PC-3 (cell line): ENCODE results near the gene TMEM98. TPM values are rescaled to one million over a fixed set of nuclear protein-coding genes. Genes with fewer than 3 reads are reported as not detected.
"Not testable (repeated sequence)": the region's sequence is repeated elsewhere in the genome, so short reads cannot be mapped to it uniquely, and the experiment has no call there.

Source experiments
- ATAC-seq: fragments of 200-7000 bp; cut with Tn5 transposase; 2 replicates; pipeline ENCODE4 v1.9.1; 2020; ENCODE audit warnings: mild to moderate bottlenecking, moderate library complexity
- BruUV-seq: library from RNA; stranded (reverse); fragments of 400-500 nt; replicated peaks from 2 replicates; lab custom pipeline; 2021; lab: Mats Ljungman, UMichigan
- CTCF ChIA-PET: fragments of 300-600 bp; sonication (Branson Sonifier 250); formaldehyde crosslinking; loops from one replicate; lab custom pipeline; 2022; ENCODE audit warnings: antibody characterized with exemption; lab: Charles Lee
- POLR2A ChIA-PET: fragments of 300-600 bp; sonication (Branson Sonifier 250); formaldehyde crosslinking; loops from one replicate; lab custom pipeline; 2022; ENCODE audit warnings: antibody characterized with exemption; ENCODE audit not compliant: unreplicated experiment; lab: Charles Lee
- DNase-seq: peaks from one replicate; pipeline ENCODE4 v3.0.0-alpha.2; 2015
- H2AFZ ChIP-seq: fragments of 300-600 bp; sonication (generic); 2 replicates; pipeline ENCODE4 v1.6.0; 2016; ENCODE audit warnings: antibody characterized with exemption, low read length
- H3F3A ChIP-seq: fragments of 300-600 bp; sonication (generic); one replicate; pipeline ENCODE4 v1.6.0; 2017; ENCODE audit warnings: antibody characterized with exemption, low read length, control low read depth, mild to moderate bottlenecking; ENCODE audit not compliant: unreplicated experiment
- H3K27ac ChIP-seq: fragments of 300-600 bp; sonication (generic); 2 replicates; pipeline ENCODE4 v1.5.1; 2016; ENCODE audit warnings: mild to moderate bottlenecking, low read length
- H3K27me3 ChIP-seq: fragments of 300-600 bp; sonication (generic); 2 replicates; pipeline ENCODE4 v1.6.1; 2016; ENCODE audit warnings: low read length, mixed read lengths
- H3K36me3 ChIP-seq: fragments of 300-600 bp; sonication (generic); 2 replicates; pipeline ENCODE4 v1.6.1; 2016; ENCODE audit warnings: low read depth, mixed run types, low read length, mixed read lengths
- H3K4me1 ChIP-seq: fragments of 300-600 bp; sonication (generic); 2 replicates; pipeline ENCODE4 v1.5.1; 2016; ENCODE audit warnings: low read length; ENCODE audit not compliant: insufficient read depth
- H3K4me2 ChIP-seq: fragments of 300-600 bp; sonication (generic); 2 replicates; pipeline ENCODE4 v1.6.0; 2016; ENCODE audit warnings: low read length
- H3K4me3 ChIP-seq: fragments of 300-600 bp; sonication (generic); 2 replicates; pipeline ENCODE4 v1.5.1; 2016; ENCODE audit warnings: mild to moderate bottlenecking, low read length, mixed read lengths
- H3K79me2 ChIP-seq: fragments of 300-600 bp; sonication (generic); 2 replicates; pipeline ENCODE4 v1.6.1; 2017; ENCODE audit warnings: low read length, mixed read lengths
- H3K9ac ChIP-seq: fragments of 300-600 bp; sonication (generic); 2 replicates; pipeline ENCODE4 v1.6.0; 2016; ENCODE audit warnings: mild to moderate bottlenecking, low read length
- H3K9me2 ChIP-seq: fragments of 300-600 bp; sonication (generic); replicated peaks from 2 replicates; pipeline ENCODE4 v1.6.1; 2016; ENCODE audit warnings: mixed run types, low read length, mixed read lengths
- H3K9me3 ChIP-seq: fragments of 300-600 bp; sonication (generic); 2 replicates; pipeline ENCODE4 v1.6.1; 2016; ENCODE audit warnings: low read length, mixed read lengths
- H4K20me1 ChIP-seq: fragments of 300-600 bp; sonication (generic); 2 replicates; pipeline ENCODE4 v1.6.1; 2016; ENCODE audit warnings: low read length, mixed read lengths
- EZH2 ChIP-seq: fragments of 300-600 bp; sonication (generic); IDR thresholded peaks from one replicate; pipeline ENCODE4 v1.6.1; 2017; ENCODE audit warnings: antibody characterized with exemption, mild to moderate bottlenecking, low read length; ENCODE audit not compliant: unreplicated experiment
- EZH2phosphoT487 ChIP-seq: fragments of 300-600 bp; sonication (generic); IDR thresholded peaks from 2 replicates; pipeline ENCODE4 v1.6.1; 2018; ENCODE audit warnings: mild to moderate bottlenecking, antibody characterized with exemption, low read length, borderline replicate concordance
- intact Hi-C: fragments of 100-400 bp; cut with micrococcal nuclease; formaldehyde crosslinking; loops from 2 replicates; pipeline ENCODE4 v1.9.0; 2023
- total RNA-seq: library from RNA; depleted of rRNA; stranded (reverse); fragments of >200 nt; gene quantifications from 2 replicates; pipeline ENCODE4 v1.2.3, GENCODE V29; 2014
- TF ChIP-seq, protein P1 (sequence below): fragments of 300-600 bp; sonication (generic); conservative IDR thresholded peaks from 2 replicates; pipeline ENCODE4 v1.5.1; 2017; ENCODE audit warnings: antibody characterized with exemption, low read depth, mild to moderate bottlenecking, low read length

TMEM98 gene
- total RNA-seq, 1 experiment from 2014 or later, result 59.4 TPM

DNA sequence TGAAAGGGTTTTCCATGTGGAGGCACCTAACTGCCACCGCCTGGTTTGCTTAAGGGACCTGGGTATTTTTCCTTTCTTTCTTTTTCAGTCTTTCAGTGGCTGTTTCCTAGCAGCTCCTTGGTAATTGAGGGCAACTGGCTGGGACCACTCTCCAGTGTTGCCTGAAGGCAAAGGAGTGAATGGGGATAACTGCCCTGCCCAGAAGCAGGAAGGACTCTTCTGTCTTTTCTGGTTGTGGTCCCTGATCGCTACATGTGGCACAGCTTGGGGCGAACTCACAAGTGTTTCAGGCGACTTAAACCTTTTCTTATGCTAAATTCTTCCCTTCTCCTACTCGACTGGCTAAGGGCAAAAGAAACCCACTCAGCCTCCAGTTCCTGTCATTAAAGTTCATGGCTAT lies 10.1 kb upstream of the TMEM98 start:
- intact Hi-C loops, result no loop called here
- H3K4me3 ChIP-seq, result no peak overlapping the region
- no peak overlapping the region for H3K27ac ChIP-seq
- no TSS peak for BruUV-seq
- no peak for DNase-seq
- H2AFZ ChIP-seq, result no peak overlapping the region
- ATAC-seq, result no peak
- no peaks in the 10 kb centered on the region for H3K27me3 ChIP-seq
- ChIA-PET CTCF (no interaction called here), POLR2A (no interaction called here)
- no peak overlapping the region for H3K9ac ChIP-seq
- no peaks in the 10 kb centered on the region for H3K79me2 ChIP-seq
- no peaks in the 10 kb centered on the region for H3K36me3 ChIP-seq
- no peaks in the 10 kb centered on the region for H3K9me2 ChIP-seq
- H3K4me1 ChIP-seq, result no peaks in the 10 kb centered on the region
- H3K4me2 ChIP-seq, result no peak overlapping the region
- TF ChIP-seq, protein P1, sequence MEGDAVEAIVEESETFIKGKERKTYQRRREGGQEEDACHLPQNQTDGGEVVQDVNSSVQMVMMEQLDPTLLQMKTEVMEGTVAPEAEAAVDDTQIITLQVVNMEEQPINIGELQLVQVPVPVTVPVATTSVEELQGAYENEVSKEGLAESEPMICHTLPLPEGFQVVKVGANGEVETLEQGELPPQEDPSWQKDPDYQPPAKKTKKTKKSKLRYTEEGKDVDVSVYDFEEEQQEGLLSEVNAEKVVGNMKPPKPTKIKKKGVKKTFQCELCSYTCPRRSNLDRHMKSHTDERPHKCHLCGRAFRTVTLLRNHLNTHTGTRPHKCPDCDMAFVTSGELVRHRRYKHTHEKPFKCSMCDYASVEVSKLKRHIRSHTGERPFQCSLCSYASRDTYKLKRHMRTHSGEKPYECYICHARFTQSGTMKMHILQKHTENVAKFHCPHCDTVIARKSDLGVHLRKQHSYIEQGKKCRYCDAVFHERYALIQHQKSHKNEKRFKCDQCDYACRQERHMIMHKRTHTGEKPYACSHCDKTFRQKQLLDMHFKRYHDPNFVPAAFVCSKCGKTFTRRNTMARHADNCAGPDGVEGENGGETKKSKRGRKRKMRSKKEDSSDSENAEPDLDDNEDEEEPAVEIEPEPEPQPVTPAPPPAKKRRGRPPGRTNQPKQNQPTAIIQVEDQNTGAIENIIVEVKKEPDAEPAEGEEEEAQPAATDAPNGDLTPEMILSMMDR, result no peak
- no peak for TF ChIP-seq EZH2
- no peak for TF ChIP-seq EZH2phosphoT487
- H3K9me3 ChIP-seq, result no peaks in the 10 kb centered on the region
- H3F3A ChIP-seq, result no peaks in the 10 kb centered on the region
- no peaks in the 10 kb centered on the region for H4K20me1 ChIP-seq

DNA sequence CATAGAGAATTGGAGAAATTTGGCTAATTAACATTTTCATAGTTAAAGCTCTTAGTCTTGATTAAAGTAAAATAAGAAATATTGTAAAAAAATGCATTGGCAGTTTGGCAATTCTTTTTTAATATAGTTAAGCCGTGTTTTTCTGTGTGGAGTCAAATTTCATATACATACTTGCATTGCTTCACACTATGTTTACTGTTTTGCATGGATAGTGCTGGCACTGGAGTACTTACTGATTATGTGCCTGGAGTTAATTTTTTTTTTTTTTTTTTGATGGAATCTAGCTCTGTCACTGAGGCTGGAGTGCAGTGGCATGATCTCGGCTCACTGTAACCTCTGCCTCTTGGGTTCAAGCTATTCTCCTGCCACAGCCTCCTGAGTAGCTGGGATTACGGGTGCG lies 8.1 kb upstream of the TMEM98 start:
- H3K36me3 ChIP-seq, H3K9ac ChIP-seq, ATAC-seq, H3K79me2 ChIP-seq, H3K9me2 ChIP-seq, intact Hi-C loops, H2AFZ ChIP-seq, H4K20me1 ChIP-seq, H3K4me3 ChIP-seq, DNase-seq, H3K27ac ChIP-seq, H3K4me2 ChIP-seq, H3K27me3 ChIP-seq, H3K9me3 ChIP-seq, BruUV-seq, H3F3A ChIP-seq, POLR2A ChIA-PET, H3K4me1 ChIP-seq: not testable (repeated sequence)
- CTCF ChIA-PET, result interaction anchor here (0.6 kb wide), 1 partner anchor 21 kb away, joined by 3 read pairs; no protein-coding TSS in a partner anchor

DNA sequence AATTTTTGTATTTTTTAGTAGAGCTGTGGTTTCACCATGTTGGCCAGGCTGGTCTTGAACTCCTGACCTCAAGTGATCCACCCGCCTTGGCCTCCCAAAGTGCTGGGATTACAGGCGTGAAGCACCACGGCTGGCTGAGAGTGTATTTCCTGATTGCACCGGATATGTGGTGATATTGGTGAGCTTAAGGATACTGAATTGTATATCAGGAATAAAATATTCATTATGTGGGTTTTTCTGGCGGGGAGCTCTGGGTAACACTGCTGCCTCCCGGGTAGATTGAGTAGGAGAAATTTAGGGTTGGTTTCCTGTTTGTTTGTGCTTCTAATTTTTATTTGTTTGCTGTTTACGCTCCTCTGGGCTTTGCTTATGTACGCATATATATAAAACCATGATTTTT lies 7.7 kb upstream of the TMEM98 start:
- Histone ChIP-seq H3K4me2 (no peak overlapping the region), H2AFZ (no peak overlapping the region), H3K4me1 (no peaks in the 10 kb centered on the region), H4K20me1 (no peaks in the 10 kb centered on the region), H3K9me2 (no peaks in the 10 kb centered on the region), H3K79me2 (no peaks in the 10 kb centered on the region), H3F3A (no peaks in the 10 kb centered on the region), H3K4me3 (no peak overlapping the region), H3K9me3 (no peaks in the 10 kb centered on the region), H3K9ac (no peak overlapping the region), H3K27ac (no peak overlapping the region), H3K27me3 (no peaks in the 10 kb centered on the region), H3K36me3 (no peaks in the 10 kb centered on the region)
- ChIA-PET POLR2A (no interaction called here), CTCF (interaction anchor here (0.6 kb wide), 1 partner anchor 21 kb away, joined by 3 read pairs; no protein-coding TSS in a partner anchor)
- no peak for DNase-seq
- TF ChIP-seq, protein P1, result no peak
- TF ChIP-seq EZH2 (no peak), EZH2phosphoT487 (no peak)
- intact Hi-C loops, result no loop called here
- no TSS peak for BruUV-seq
- ATAC-seq, result no peak
